Right atrium auricular region (tissue), 2 donors: Measurements from ENCODE around the gene DLG4. TPM values are rescaled to one million over a fixed set of nuclear protein-coding genes. Genes with fewer than 3 reads are reported as not detected.

Experiments used
- DNase-seq: peaks from one replicate; pipeline ENCODE4 v3.0.0-alpha.2; 2019; ENCODE audit warnings: low spot score
- H3K27ac ChIP-seq, 2 donors: fragments of 200-600 bp; sonication (generic); 1 replicate in 1 of 2; 2 replicates in 1 of 2; pipeline ENCODE4 v1.5.1; 2016 to 2019
- H3K27me3 ChIP-seq, 2 donors: fragments of 200-600 bp; sonication (generic); one replicate each; pipeline versions ENCODE4 v1.5.1 to v1.6.0; 2017 to 2019
- H3K36me3 ChIP-seq: fragments of 200-600 bp; sonication (generic); one replicate; pipeline ENCODE4 v1.5.1; 2016
- H3K4me1 ChIP-seq, 2 donors: fragments of 200-600 bp; sonication (generic); one replicate each; pipeline versions ENCODE4 v1.5.1 to v1.6.0; 2017 to 2019
- H3K4me3 ChIP-seq, 2 donors: fragments of 200-600 bp; sonication (generic); 1 replicate in 1 of 2; 2 replicates in 1 of 2; pipeline ENCODE4 v1.5.1; 2017 to 2019; ENCODE audit warnings: mild to moderate bottlenecking in 1 of 2, moderate library complexity in 1 of 2
- H3K9me3 ChIP-seq, 2 donors: fragments of 200-600 bp; sonication (generic); one replicate each; pipeline ENCODE4 v1.5.1; 2019
- CTCF ChIP-seq, 2 donors: fragments of 200-600 bp; sonication (generic); IDR thresholded peaks; one replicate each; pipeline ENCODE4 v1.5.1; 2019; ENCODE audit warnings: antibody characterized with exemption in 2 of 2
- total RNA-seq, 2 donors: library from RNA; depleted of rRNA; stranded (reverse); fragments of >200 nt; gene quantifications; one replicate each; pipeline ENCODE4 v1.1.0, GENCODE V29; 2016

The DLG4 gene
- total RNA-seq, 2 donors from 2014 or later = 15.1 to 33.4 TPM

DNA sequence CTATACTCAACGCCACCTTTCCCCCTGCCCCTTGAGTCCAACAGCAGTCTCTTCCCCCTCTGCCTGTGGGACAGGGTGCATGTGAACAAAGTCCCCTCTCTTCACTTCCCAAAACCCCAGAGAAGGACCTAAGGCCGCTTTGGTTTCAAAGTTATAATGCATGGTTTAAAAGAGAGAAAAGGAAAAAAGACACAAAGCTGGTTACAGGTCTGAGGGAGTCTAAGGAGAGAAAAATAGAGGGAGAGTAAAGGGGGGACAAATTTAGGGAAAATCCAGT is 23.8 kb upstream of the DLG4 start:
- peaks cover 45% of the 10 kb centered on the region for H3K36me3 ChIP-seq
- H3K4me3 ChIP-seq = peak overlapping the region; percentile 65 to 83
- no peak for DNase-seq
- TF ChIP-seq CTCF (IDR thresholded peaks at IDR 0.05) = no peak
- peak overlapping the region; percentile 96 to 99 for H3K27ac ChIP-seq
- peaks cover 0 to 28% of the 10 kb centered on the region in 2 donors for H3K4me1 ChIP-seq
- no peaks in the 10 kb centered on the region for H3K9me3 ChIP-seq
- no peaks in the 10 kb centered on the region for H3K27me3 ChIP-seq

GRCh38 chr17:7242717-7243452 is 23.2 kb upstream of the DLG4 start:
- Histone ChIP-seq H3K9me3 (no peaks in the 10 kb centered on the region), H3K27me3 (no peaks in the 10 kb centered on the region), H3K36me3 (peaks cover 45% of the 10 kb centered on the region), H3K27ac (peak overlapping the region; percentile 96 to 99), H3K4me1 (peaks cover 0 to 28% of the 10 kb centered on the region in 2 donors), H3K4me3 (peak overlapping the region; percentile 65 to 83)
- peak; percentile 98 for DNase-seq
- peak in 1 of 2 donors; percentile 40 for TF ChIP-seq CTCF (IDR thresholded peaks at IDR 0.05)

GRCh38 chr17:7241783-7242716 is 22.4 kb upstream of the DLG4 start, which contains the start of gene GABARAP:
TSS of gene GABARAP (minus strand) at chr17:7242449. CDS start at chr17:7242330, 119 bp downstream.
- H3K27me3 ChIP-seq = no peaks in the 10 kb centered on the region
- peak; percentile 94 for DNase-seq
- TF ChIP-seq CTCF (IDR thresholded peaks at IDR 0.05) = no peak
- H3K27ac ChIP-seq = peak within 1 kb of the TSS; percentile 96 to 99
- H3K36me3 ChIP-seq = peaks cover 44% of the 10 kb centered on the region
- H3K9me3 ChIP-seq = no peaks in the 10 kb centered on the region
- H3K4me3 ChIP-seq = peak within 1 kb of the TSS; percentile 65 to 83
- peaks cover 0 to 35% of the 10 kb centered on the region in 2 donors for H3K4me1 ChIP-seq

DNA sequence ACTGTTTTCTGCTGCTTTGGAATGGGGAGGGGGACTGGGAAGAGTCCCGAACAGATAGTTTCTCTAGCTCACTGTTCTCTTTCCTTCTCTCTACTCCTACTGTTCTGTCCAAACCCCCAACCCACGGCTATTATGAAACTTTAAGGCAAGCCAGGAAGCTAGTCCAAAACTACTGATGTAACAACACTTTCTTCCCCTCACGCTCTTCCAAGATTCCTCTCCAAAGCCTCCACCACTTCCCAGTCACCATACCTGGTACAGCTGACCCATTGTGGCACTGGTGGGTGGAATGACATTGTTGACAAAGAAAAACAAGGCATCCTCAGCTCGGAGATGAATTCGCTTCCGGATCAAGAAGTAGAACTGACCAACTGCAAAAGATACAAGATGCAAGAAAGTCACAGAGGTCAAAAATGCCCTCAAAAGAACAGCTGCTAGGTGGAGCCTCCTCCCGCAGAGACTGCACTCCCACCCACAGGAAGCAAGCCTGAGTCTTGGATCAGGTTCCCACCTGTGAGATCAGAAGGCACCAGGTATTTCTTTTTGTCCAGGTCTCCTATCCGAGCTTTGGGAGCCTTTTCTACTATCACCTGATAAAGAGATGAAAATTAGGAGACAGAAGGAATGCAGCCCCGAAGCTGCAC is 21.6 kb upstream of the DLG4 start:
- DNase-seq = no peak

More for the DNA sequence above, 21.6 kb upstream of the DLG4 start:
- H3K4me1 ChIP-seq = peaks cover 0 to 38% of the 10 kb centered on the region in 2 donors
- H3K4me3 ChIP-seq = peak overlapping the region; percentile 65 to 83
- H3K36me3 ChIP-seq = peaks cover 38% of the 10 kb centered on the region
- H3K9me3 ChIP-seq = no peaks in the 10 kb centered on the region
- H3K27ac ChIP-seq = peak overlapping the region; percentile 96 to 99
- no peaks in the 10 kb centered on the region for H3K27me3 ChIP-seq
- no peak for TF ChIP-seq CTCF (IDR thresholded peaks at IDR 0.05)
